DND-41 (cell line): Measurements from ENCODE around the gene PLEKHG3.

Source experiments
- EZH2 ChIP-seq: IDR thresholded peaks from 3 replicates; pipeline ENCODE4 v1.6.1; 2012; ENCODE audit warnings: borderline replicate concordance, low read depth, mild to moderate bottlenecking, moderate library complexity, low read length, inconsistent platforms; ENCODE audit not compliant: severe bottlenecking
- TF ChIP-seq, protein P1 (sequence below): IDR thresholded peaks from 2 replicates; pipeline ENCODE4 v1.5.1; 2012; ENCODE audit warnings: borderline replicate concordance, low read length, moderate library complexity, mild to moderate bottlenecking; ENCODE audit not compliant: poor library complexity, severe bottlenecking; ENCODE audit errors: extremely low read depth

DNA sequence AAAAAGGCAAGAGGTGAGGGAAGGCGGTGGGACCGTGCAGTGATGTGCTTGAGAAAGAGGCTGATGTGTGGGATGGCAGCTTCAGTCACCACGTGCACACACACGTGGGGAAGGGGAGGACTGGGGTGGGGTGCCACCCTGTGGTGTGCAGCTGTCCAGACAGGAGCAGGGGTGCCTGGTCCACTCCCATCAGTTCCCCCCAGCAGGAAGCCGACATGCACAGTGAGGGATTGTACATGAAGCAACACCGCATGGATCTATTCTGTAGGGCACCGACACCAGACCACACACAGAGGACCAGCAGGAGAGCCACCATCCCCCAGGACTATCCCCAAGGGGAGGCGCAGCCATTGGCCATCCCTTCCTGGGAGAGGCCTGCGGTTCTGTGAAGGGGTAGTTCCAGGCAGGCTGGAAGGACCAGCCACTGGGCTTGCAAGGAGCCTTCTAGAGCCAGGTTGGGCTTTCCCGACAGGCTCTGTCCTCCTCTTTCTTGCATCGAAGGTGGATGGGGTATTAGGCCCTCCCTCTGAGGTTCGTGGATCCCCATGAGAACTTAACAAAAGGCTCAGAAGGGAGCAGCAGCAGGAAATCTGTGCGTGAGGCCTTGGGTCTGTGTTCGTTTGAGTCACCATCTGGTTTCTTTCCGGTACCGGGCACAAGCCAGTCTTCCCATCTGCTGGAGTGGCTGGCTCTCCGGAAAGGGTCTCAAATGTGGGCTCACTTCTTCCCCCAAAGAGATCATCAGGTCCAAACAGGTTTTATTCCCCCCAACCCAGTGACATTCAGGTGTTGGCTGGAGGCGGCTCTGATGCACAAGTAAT, 59.8 kb downstream of the PLEKHG3 start:
- TF ChIP-seq, protein P1, sequence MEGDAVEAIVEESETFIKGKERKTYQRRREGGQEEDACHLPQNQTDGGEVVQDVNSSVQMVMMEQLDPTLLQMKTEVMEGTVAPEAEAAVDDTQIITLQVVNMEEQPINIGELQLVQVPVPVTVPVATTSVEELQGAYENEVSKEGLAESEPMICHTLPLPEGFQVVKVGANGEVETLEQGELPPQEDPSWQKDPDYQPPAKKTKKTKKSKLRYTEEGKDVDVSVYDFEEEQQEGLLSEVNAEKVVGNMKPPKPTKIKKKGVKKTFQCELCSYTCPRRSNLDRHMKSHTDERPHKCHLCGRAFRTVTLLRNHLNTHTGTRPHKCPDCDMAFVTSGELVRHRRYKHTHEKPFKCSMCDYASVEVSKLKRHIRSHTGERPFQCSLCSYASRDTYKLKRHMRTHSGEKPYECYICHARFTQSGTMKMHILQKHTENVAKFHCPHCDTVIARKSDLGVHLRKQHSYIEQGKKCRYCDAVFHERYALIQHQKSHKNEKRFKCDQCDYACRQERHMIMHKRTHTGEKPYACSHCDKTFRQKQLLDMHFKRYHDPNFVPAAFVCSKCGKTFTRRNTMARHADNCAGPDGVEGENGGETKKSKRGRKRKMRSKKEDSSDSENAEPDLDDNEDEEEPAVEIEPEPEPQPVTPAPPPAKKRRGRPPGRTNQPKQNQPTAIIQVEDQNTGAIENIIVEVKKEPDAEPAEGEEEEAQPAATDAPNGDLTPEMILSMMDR, result no peak
- no peak for TF ChIP-seq EZH2
